Measurements from ENCODE around the gene DUS1L. TPM values are rescaled to one million over a fixed set of nuclear protein-coding genes. Genes with fewer than 3 reads are reported as not detected.

Gene DUS1L
- polyA plus RNA-seq, 3 donors from 2014 or later, result 61.7 to 85.3 (median 82.5) TPM

GRCh38 chr17:82055965-82056728 lies 9.5 kb downstream of the DUS1L start:
- Mint-ChIP-seq H3K36me3 (no peaks in the 10 kb centered on the region), H3K27ac (no peak overlapping the region), H3K9me3 (no peaks in the 10 kb centered on the region), H3K4me1 (peaks cover 0 to 10% of the 10 kb centered on the region in 2 donors), H3K27me3 (ENCODE audit: low read depth in 3 of 3) (peaks cover 0 to 2% (median 0%) of the 10 kb centered on the region in 3 donors), H3K4me3 (no peak overlapping the region)
- no peak for DNase-seq

GRCh38 chr17:82055023-82055964 lies 10.3 kb downstream of the DUS1L start:
- no peaks in the 10 kb centered on the region for H3K36me3 Mint-ChIP-seq

GRCh38 chr17:82054351-82055022 lies 11.1 kb downstream of the DUS1L start:
- Mint-ChIP-seq H3K4me3 (peak overlapping the region in 2 of 5 donors; percentile 15 to 44), H3K27me3 (ENCODE audit: low read depth in 3 of 3) (peaks cover 0 to 2% (median 0%) of the 10 kb centered on the region in 3 donors), H3K27ac (no peak overlapping the region), H3K9me3 (no peaks in the 10 kb centered on the region), H3K4me1 (peaks cover 7 to 18% of the 10 kb centered on the region in 2 donors), H3K36me3 (no peaks in the 10 kb centered on the region)
- DNase-seq, result no peak

More at GRCh38 chr17:82055023-82055964, 10.3 kb downstream of the DUS1L start:
- no peaks in the 10 kb centered on the region for H3K9me3 Mint-ChIP-seq
- peaks cover 0 to 2% (median 0%) of the 10 kb centered on the region in 3 donors for H3K27me3 Mint-ChIP-seq (ENCODE audit: low read depth in 3 of 3)
- H3K4me1 Mint-ChIP-seq, result peaks cover 7 to 17% of the 10 kb centered on the region in 2 donors
- no peak for DNase-seq
- no peak overlapping the region for H3K27ac Mint-ChIP-seq
- peak overlapping the region in 3 of 5 donors; percentile 15 to 46 (median 38) for H3K4me3 Mint-ChIP-seq

- Mint-ChIP-seq H3K4me1 (peaks cover 7 to 18% of the 10 kb centered on the region in 2 donors), H3K36me3 (no peaks in the 10 kb centered on the region), H3K27ac (peak overlapping the region in 4 of 6 donors; percentile 23 to 62 (median 50)), H3K4me3 (peak overlapping the region; percentile 64 to 81 (median 74)), H3K27me3 (ENCODE audit: low read depth in 3 of 3) (peaks cover 0 to 2% (median 0%) of the 10 kb centered on the region in 3 donors), H3K9me3 (no peaks in the 10 kb centered on the region)
- no peak for DNase-seq
Observed at GRCh38 chr17:82053556-82054263, 11.9 kb downstream of the DUS1L start.

- Mint-ChIP-seq H3K27ac (peak overlapping the region in 3 of 6 donors; percentile 23 to 62 (median 40)), H3K9me3 (no peaks in the 10 kb centered on the region), H3K27me3 (ENCODE audit: low read depth in 3 of 3) (peaks cover 0 to 2% (median 0%) of the 10 kb centered on the region in 3 donors), H3K4me3 (peak overlapping the region; percentile 64 to 81 (median 74)), H3K36me3 (no peaks in the 10 kb centered on the region), H3K4me1 (peaks cover 7 to 18% of the 10 kb centered on the region in 2 donors)
- DNase-seq, result no peak
Observed at GRCh38 chr17:82053130-82053529, 12.5 kb downstream of the DUS1L start.

- Mint-ChIP-seq H3K4me1 (peaks cover 7 to 20% of the 10 kb centered on the region in 2 donors), H3K4me3 (peak overlapping the region; percentile 68 to 81 (median 76)), H3K27ac (peak overlapping the region in 2 of 6 donors; percentile 70 to 84), H3K27me3 (ENCODE audit: low read depth in 3 of 3) (peaks cover 0 to 2% (median 0%) of the 10 kb centered on the region in 3 donors), H3K36me3 (no peaks in the 10 kb centered on the region), H3K9me3 (no peaks in the 10 kb centered on the region)
- no peak for DNase-seq
Observed at GRCh38 chr17:82052638-82053059, 13.0 kb downstream of the DUS1L start.

- H3K4me3 Mint-ChIP-seq, result peak within 1 kb of the TSS; percentile 79 to 87 (median 80)
- H3K36me3 Mint-ChIP-seq, result no peaks in the 10 kb centered on the region
- peaks cover 7 to 25% of the 10 kb centered on the region in 2 donors for H3K4me1 Mint-ChIP-seq
- peaks cover 0 to 2% (median 0%) of the 10 kb centered on the region in 3 donors for H3K27me3 Mint-ChIP-seq (ENCODE audit: low read depth in 3 of 3)
- no peaks in the 10 kb centered on the region for H3K9me3 Mint-ChIP-seq
- DNase-seq, result peak; percentile 69 to 73 (median 73)
- peak within 1 kb of the TSS in 4 of 6 donors; percentile 14 to 84 (median 74) for H3K27ac Mint-ChIP-seq
Observed at GRCh38 chr17:82051776-82052637, 13.6 kb downstream of the DUS1L start, which contains the start of the genes GPS1 and RFNG. Gene GPS1 (plus strand): TSS chr17:82051898. CDS start chr17:82051932, 34 bp downstream. Gene RFNG (minus strand): TSS chr17:82051811. CDS start chr17:82051766, 45 bp downstream.

- Mint-ChIP-seq H3K4me1 (peaks cover 7 to 25% of the 10 kb centered on the region in 2 donors), H3K9me3 (no peaks in the 10 kb centered on the region), H3K27me3 (ENCODE audit: low read depth in 3 of 3) (peaks cover 0 to 2% (median 0%) of the 10 kb centered on the region in 3 donors), H3K4me3 (peak overlapping the region; percentile 75 to 87 (median 80)), H3K27ac (peak overlapping the region in 1 of 6 donors; percentile 78), H3K36me3 (peaks cover 0 to 5% (median 0%) of the 10 kb centered on the region in 3 donors)
- DNase-seq, result no peak
Observed at GRCh38 chr17:82050761-82051641, 14.6 kb downstream of the DUS1L start.

GRCh38 chr17:82050152-82050760 lies 15.3 kb downstream of the DUS1L start:
- no peak for DNase-seq
- Mint-ChIP-seq H3K4me3 (peak overlapping the region; percentile 75 to 87 (median 80)), H3K9me3 (no peaks in the 10 kb centered on the region), H3K27me3 (ENCODE audit: low read depth in 3 of 3) (peaks cover 0 to 2% (median 0%) of the 10 kb centered on the region in 3 donors), H3K36me3 (peaks cover 0 to 5% (median 0%) of the 10 kb centered on the region in 3 donors), H3K27ac (no peak overlapping the region), H3K4me1 (peaks cover 7 to 25% of the 10 kb centered on the region in 2 donors)

- no peaks in the 10 kb centered on the region for H3K9me3 Mint-ChIP-seq
- H3K4me3 Mint-ChIP-seq, result peak overlapping the region in 2 of 5 donors; percentile 79 to 86
- DNase-seq, result no peak
- peaks cover 7 to 25% of the 10 kb centered on the region in 2 donors for H3K4me1 Mint-ChIP-seq
- peaks cover 0 to 2% (median 0%) of the 10 kb centered on the region in 3 donors for H3K27me3 Mint-ChIP-seq (ENCODE audit: low read depth in 3 of 3)
- peaks cover 0 to 5% (median 0%) of the 10 kb centered on the region in 3 donors for H3K36me3 Mint-ChIP-seq
- no peak overlapping the region for H3K27ac Mint-ChIP-seq
Observed at GRCh38 chr17:82049521-82049971, 16.1 kb downstream of the DUS1L start.

Data from immature natural killer cell (primary cell).